HCT116 (cell line): ENCODE data around the gene CWF19L1. TPM values are rescaled to one million over a fixed set of nuclear protein-coding genes. Genes with fewer than 3 reads are reported as not detected.
"Not testable (repeated sequence)": the region's sequence is repeated elsewhere in the genome, so short reads cannot be mapped to it uniquely, and the experiment has no call there.

Source experiments
- ATAC-seq: fragments of 200-7000 bp; cut with Tn5 transposase; 2 replicates; pipeline ENCODE4 v1.9.1; 2020; ENCODE audit warnings: mild to moderate bottlenecking, moderate library complexity
- BruUV-seq: library from RNA; stranded (reverse); fragments of 400-500 nt; replicated peaks from 2 replicates; lab custom pipeline; 2021; lab: Mats Ljungman, UMichigan
- CTCF ChIA-PET: fragments of 300-600 bp; sonication (Branson Sonifier 250); formaldehyde crosslinking; loops from one replicate; lab custom pipeline; 2021; ENCODE audit warnings: antibody characterized with exemption; lab: Charles Lee
- POLR2A ChIA-PET: fragments of 300-600, 350-600 bp; sonication (Branson Sonifier 250); formaldehyde crosslinking; loops from one replicate; lab custom pipeline; 2021; ENCODE audit warnings: antibody characterized with exemption; lab: Charles Lee
- RAD21 ChIA-PET, 2 experiments: fragments of 300-600 bp; sonication (Branson Sonifier 250); formaldehyde crosslinking; loops; one replicate each; lab custom pipeline; 2023; ENCODE audit warnings: low total read pairs in 2 of 2; ENCODE audit not compliant: uncharacterized antibody in 2 of 2, unreplicated experiment in 2 of 2, low non-redundant PET in 1 of 2; lab: Charles Lee
- DNase-seq: peaks from one replicate; pipeline ENCODE4 v3.0.0-alpha.2; 2010; ENCODE audit warnings: low read depth, low spot score
- H2AFZ ChIP-seq: fragments of 200-600 bp; shearing (Covaris generic), sonication (generic); 2 replicates; pipeline ENCODE4 v1.6.1; 2017; ENCODE audit warnings: low read depth, mixed run types, mixed read lengths, antibody characterized with exemption, low read length; ENCODE audit not compliant: poor library complexity, severe bottlenecking
- H3K27ac ChIP-seq: 2 replicates; pipeline ENCODE4 v1.5.1; 2012; ENCODE audit warnings: low read depth, low read length
- H3K27me3 ChIP-seq: fragments of 200-600 bp; sonication (generic); 2 replicates; pipeline ENCODE4 v1.6.1; 2016; ENCODE audit warnings: mixed run types, low read length, mixed read lengths; ENCODE audit not compliant: insufficient read depth
- H3K36me3 ChIP-seq, 2 experiments: fragments of 200-500 bp in 1 of 2; fragments of 200-600 bp in 1 of 2; sonication (Bioruptor generic) in 1 of 2; sonication (generic) in 1 of 2; 2 replicates each; pipeline versions ENCODE4 v1.5.1 to v1.6.1; 2014 to 2016; ENCODE audit warnings: low read length in 2 of 2, inconsistent platforms in 1 of 2, mixed read lengths in 1 of 2, mixed run types in 1 of 2; ENCODE audit not compliant: insufficient read depth in 2 of 2, control insufficient read depth in 1 of 2
- H3K4me1 ChIP-seq, 2 experiments: fragments of 200-600 bp in 1 of 2; sonication (generic) in 1 of 2; 2 replicates each; pipeline versions ENCODE4 v1.5.1 to v1.6.1; 2012 to 2017; ENCODE audit warnings: low read length in 2 of 2, inconsistent platforms in 1 of 2, mild to moderate bottlenecking in 1 of 2, mixed read lengths in 1 of 2, mixed run types in 1 of 2, moderate library complexity in 1 of 2; ENCODE audit not compliant: insufficient read depth in 2 of 2, control insufficient read depth in 1 of 2
- H3K4me2 ChIP-seq: fragments of 200-600 bp; sonication (generic); 2 replicates; pipeline ENCODE4 v1.6.1; 2017; ENCODE audit warnings: mixed run types, low read length, mixed read lengths
- H3K4me3 ChIP-seq, 2 experiments: fragments of 200-600 bp in 1 of 2; sonication (generic) in 1 of 2; replicated peaks in 1 of 2; 2 replicates each; pipeline ENCODE4 v1.5.1; 2011 to 2016; ENCODE audit warnings: low read length in 2 of 2, control low read depth in 1 of 2, low read depth in 1 of 2, mild to moderate bottlenecking in 1 of 2, mixed read lengths in 1 of 2, mixed run types in 1 of 2
- H3K79me2 ChIP-seq: fragments of 200-600 bp; sonication (generic); 2 replicates; pipeline ENCODE4 v1.6.1; 2017; ENCODE audit warnings: mild to moderate bottlenecking, mixed run types, low read length, moderate library complexity, mixed read lengths; ENCODE audit not compliant: insufficient read depth
- H3K9ac ChIP-seq: fragments of 200-600 bp; sonication (generic); 2 replicates; pipeline ENCODE4 v1.6.1; 2016; ENCODE audit warnings: low read length, mixed read lengths
- H3K9me2 ChIP-seq: fragments of 200-600 bp; sonication (generic), shearing (Covaris generic); 2 replicates; pipeline ENCODE4 v1.6.1; 2017; ENCODE audit warnings: mixed run types, mild to moderate bottlenecking, moderate library complexity; ENCODE audit not compliant: insufficient read depth
- H3K9me3 ChIP-seq, 2 experiments: fragments of 200-500 bp in 1 of 2; fragments of 200-600 bp in 1 of 2; sonication (Bioruptor generic) in 1 of 2; sonication (generic) in 1 of 2; 2 replicates each; pipeline ENCODE4 v1.6.1; 2014 to 2017; ENCODE audit warnings: low read length in 2 of 2, mixed read lengths in 2 of 2, inconsistent platforms in 1 of 2, low read depth in 1 of 2, mild to moderate bottlenecking in 1 of 2, mixed run types in 1 of 2, moderate library complexity in 1 of 2; ENCODE audit not compliant: control insufficient read depth in 1 of 2, insufficient read depth in 1 of 2
- H4K20me1 ChIP-seq: fragments of 200-600 bp; sonication (generic), shearing (Covaris generic); 2 replicates; pipeline ENCODE4 v1.6.1; 2017; ENCODE audit warnings: mixed run types, mild to moderate bottlenecking, moderate library complexity; ENCODE audit not compliant: insufficient read depth
- CBX3 ChIP-seq: IDR thresholded peaks from 2 replicates; pipeline ENCODE4 v1.6.1; 2012; ENCODE audit warnings: low read depth
- CEBPB ChIP-seq: IDR thresholded peaks from 2 replicates; pipeline ENCODE4 v1.6.1; 2012; ENCODE audit warnings: low read depth
- JUND ChIP-seq: IDR thresholded peaks from 2 replicates; pipeline ENCODE4 v1.6.1; 2012
- SIN3A ChIP-seq: IDR thresholded peaks from 2 replicates; pipeline ENCODE4 v1.6.1; 2012; ENCODE audit warnings: low read depth
- YY1 ChIP-seq: IDR thresholded peaks from 2 replicates; pipeline ENCODE4 v1.6.1; 2011; ENCODE audit warnings: low read length, low read depth, moderate library complexity, mild to moderate bottlenecking; ENCODE audit not compliant: insufficient replicate concordance; ENCODE audit errors: extremely low read depth
- intact Hi-C: fragments of 100-400 bp; cut with micrococcal nuclease; formaldehyde crosslinking; loops from 2 replicates; pipeline ENCODE4 v1.10.0; 2022
- total RNA-seq: library from RNA; stranded (reverse); gene quantifications from one replicate; pipeline ENCODE4 v1.2.1, GENCODE V29; 2021; ENCODE audit not compliant: unreplicated experiment

The CWF19L1 gene
- total RNA-seq, 1 experiment from 2014 or later = 41.7 TPM

DNA sequence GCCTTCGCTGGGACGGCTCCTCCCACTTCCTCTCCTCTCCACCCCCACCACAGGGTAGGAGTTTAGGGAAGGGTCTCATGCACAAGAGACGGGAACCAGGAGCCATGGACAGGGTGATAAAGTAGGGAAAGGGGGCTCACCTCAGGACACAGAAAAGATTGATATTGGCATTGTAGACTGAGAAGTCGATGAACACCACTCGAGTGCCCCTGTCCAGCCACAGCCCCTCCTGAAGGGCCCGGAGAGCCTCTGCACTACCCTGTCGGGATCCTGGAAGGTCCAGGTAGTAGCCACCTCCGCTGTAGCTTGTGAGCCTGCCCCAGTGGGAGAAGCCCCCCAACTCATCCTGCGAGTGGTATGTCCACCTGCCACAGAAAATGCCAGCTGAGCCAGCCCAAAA is 29.8 kb upstream of the CWF19L1 start:
- Histone ChIP-seq H4K20me1 (no peaks in the 10 kb centered on the region), H3K9ac (no peak overlapping the region), H3K9me2 (no peaks in the 10 kb centered on the region), H3K27me3 (peaks cover 15% of the 10 kb centered on the region; the same call in 1 of the 2 replicates), H3K4me3 (no peak overlapping the region), H3K36me3 (no peaks in the 10 kb centered on the region), H2AFZ (no peak overlapping the region), H3K27ac (no peak overlapping the region), H3K4me2 (no peak overlapping the region), H3K9me3 (no peaks in the 10 kb centered on the region), H3K79me2 (no peaks in the 10 kb centered on the region), H3K4me1 (peaks cover 4 to 7% of the 10 kb centered on the region in 2 experiments; a peak in 2 of 4 replicates)
- ChIA-PET CTCF (interaction anchor here (1.1 kb wide), 1 partner anchor 581 kb away, joined by 3 read pairs; no protein-coding TSS in a partner anchor), POLR2A (no interaction called here), RAD21 (no interaction called here)
- no TSS peak for BruUV-seq
- DNase-seq = no peak
- no peak for ATAC-seq
- TF ChIP-seq YY1 (no peak), CEBPB (no peak), CBX3 (no peak), JUND (no peak)
- intact Hi-C loops = no loop called here

DNA sequence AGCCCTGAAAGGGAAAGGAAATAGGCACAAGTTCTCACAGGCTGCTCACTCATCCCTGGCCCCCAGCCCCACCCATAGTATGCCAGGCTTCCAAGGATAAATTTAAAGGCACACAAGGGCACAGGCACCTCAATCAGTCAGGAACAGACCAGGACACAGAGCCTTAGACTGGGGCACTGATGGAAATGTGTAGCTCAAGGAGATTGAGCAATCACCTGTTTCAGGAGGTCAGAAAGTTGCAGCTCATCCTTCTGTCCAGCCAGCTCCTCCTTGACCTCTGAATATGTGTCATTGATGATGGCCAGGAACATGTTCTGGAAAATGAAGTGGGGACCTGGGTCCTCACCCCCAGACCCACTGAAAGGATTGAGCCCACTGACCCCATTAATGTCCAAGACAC is 25.6 kb upstream of the CWF19L1 start:
- Histone ChIP-seq H3K9ac (no peak overlapping the region), H4K20me1 (no peaks in the 10 kb centered on the region), H3K4me2 (no peak overlapping the region), H3K36me3 (no peaks in the 10 kb centered on the region), H3K4me3 (no peak overlapping the region), H3K27ac (no peak overlapping the region), H2AFZ (no peak overlapping the region), H3K27me3 (peaks cover 15% of the 10 kb centered on the region; the same call in 1 of the 2 replicates), H3K4me1 (no peaks in the 10 kb centered on the region), H3K9me3 (no peaks in the 10 kb centered on the region), H3K79me2 (no peaks in the 10 kb centered on the region), H3K9me2 (no peaks in the 10 kb centered on the region)
- BruUV-seq = no TSS peak
- DNase-seq = no peak
- intact Hi-C loops = no loop called here
- ChIA-PET POLR2A (no interaction called here), CTCF (no interaction called here), RAD21 (no interaction called here)
- TF ChIP-seq SIN3A (no peak), CEBPB (no peak)
- no peak for ATAC-seq

DNA sequence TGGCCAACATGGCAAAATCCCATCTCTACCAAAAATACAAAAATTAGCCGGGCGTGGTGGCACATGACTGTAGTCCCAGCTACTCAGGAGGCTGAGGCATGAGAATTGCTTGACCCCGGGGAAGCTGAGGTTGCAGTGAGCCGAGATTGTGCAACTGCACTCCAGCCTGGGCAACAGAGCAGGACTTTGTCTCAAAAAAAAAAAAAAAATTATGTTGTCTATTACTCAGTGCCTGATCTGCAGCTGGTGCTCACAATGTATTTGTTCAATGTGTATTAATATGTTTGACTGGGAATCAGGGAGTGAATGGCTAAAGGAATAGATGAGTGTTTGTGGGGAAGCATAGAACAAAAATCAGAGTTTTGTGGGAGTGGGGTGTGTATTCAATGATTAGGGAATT is 24.9 kb upstream of the CWF19L1 start:
- H3K27me3 ChIP-seq = peaks cover 15% of the 10 kb centered on the region; the same call in 1 of the 2 replicates
- intact Hi-C loops, H3K79me2 ChIP-seq, H3K9me3 ChIP-seq, RAD21 ChIA-PET, BruUV-seq, ATAC-seq, H3K9ac ChIP-seq, H3K9me2 ChIP-seq, H3K27ac ChIP-seq, H3K36me3 ChIP-seq, H2AFZ ChIP-seq, POLR2A ChIA-PET, DNase-seq, H3K4me1 ChIP-seq, H3K4me2 ChIP-seq, H3K4me3 ChIP-seq, H4K20me1 ChIP-seq: not testable (repeated sequence)
- CTCF ChIA-PET = interaction anchor here (1.3 kb wide), 1 partner anchor 10 kb away, joined by 3 read pairs; no protein-coding TSS in a partner anchor
